PC-3 (cell line): ENCODE results near the gene PCCA. TPM values are rescaled to one million over a fixed set of nuclear protein-coding genes. Genes with fewer than 3 reads are reported as not detected.

ENCODE experiments used
- ATAC-seq: fragments of 200-7000 bp; cut with Tn5 transposase; 2 replicates; pipeline ENCODE4 v1.9.1; 2020; ENCODE audit warnings: mild to moderate bottlenecking, moderate library complexity
- BruUV-seq: library from RNA; stranded (reverse); fragments of 400-500 nt; replicated peaks from 2 replicates; lab custom pipeline; 2021; lab: Mats Ljungman, UMichigan
- CTCF ChIA-PET: fragments of 300-600 bp; sonication (Branson Sonifier 250); formaldehyde crosslinking; loops from one replicate; lab custom pipeline; 2022; ENCODE audit warnings: antibody characterized with exemption; lab: Charles Lee
- POLR2A ChIA-PET: fragments of 300-600 bp; sonication (Branson Sonifier 250); formaldehyde crosslinking; loops from one replicate; lab custom pipeline; 2022; ENCODE audit warnings: antibody characterized with exemption; ENCODE audit not compliant: unreplicated experiment; lab: Charles Lee
- DNase-seq: peaks from one replicate; pipeline ENCODE4 v3.0.0-alpha.2; 2015
- H2AFZ ChIP-seq: fragments of 300-600 bp; sonication (generic); 2 replicates; pipeline ENCODE4 v1.6.0; 2016; ENCODE audit warnings: antibody characterized with exemption, low read length
- H3F3A ChIP-seq: fragments of 300-600 bp; sonication (generic); one replicate; pipeline ENCODE4 v1.6.0; 2017; ENCODE audit warnings: antibody characterized with exemption, low read length, control low read depth, mild to moderate bottlenecking; ENCODE audit not compliant: unreplicated experiment
- H3K27ac ChIP-seq: fragments of 300-600 bp; sonication (generic); 2 replicates; pipeline ENCODE4 v1.5.1; 2016; ENCODE audit warnings: mild to moderate bottlenecking, low read length
- H3K27me3 ChIP-seq: fragments of 300-600 bp; sonication (generic); 2 replicates; pipeline ENCODE4 v1.6.1; 2016; ENCODE audit warnings: low read length, mixed read lengths
- H3K36me3 ChIP-seq: fragments of 300-600 bp; sonication (generic); 2 replicates; pipeline ENCODE4 v1.6.1; 2016; ENCODE audit warnings: low read depth, mixed run types, low read length, mixed read lengths
- H3K4me1 ChIP-seq: fragments of 300-600 bp; sonication (generic); 2 replicates; pipeline ENCODE4 v1.5.1; 2016; ENCODE audit warnings: low read length; ENCODE audit not compliant: insufficient read depth
- H3K4me2 ChIP-seq: fragments of 300-600 bp; sonication (generic); 2 replicates; pipeline ENCODE4 v1.6.0; 2016; ENCODE audit warnings: low read length
- H3K4me3 ChIP-seq: fragments of 300-600 bp; sonication (generic); 2 replicates; pipeline ENCODE4 v1.5.1; 2016; ENCODE audit warnings: mild to moderate bottlenecking, low read length, mixed read lengths
- H3K79me2 ChIP-seq: fragments of 300-600 bp; sonication (generic); 2 replicates; pipeline ENCODE4 v1.6.1; 2017; ENCODE audit warnings: low read length, mixed read lengths
- H3K9ac ChIP-seq: fragments of 300-600 bp; sonication (generic); 2 replicates; pipeline ENCODE4 v1.6.0; 2016; ENCODE audit warnings: mild to moderate bottlenecking, low read length
- H3K9me2 ChIP-seq: fragments of 300-600 bp; sonication (generic); replicated peaks from 2 replicates; pipeline ENCODE4 v1.6.1; 2016; ENCODE audit warnings: mixed run types, low read length, mixed read lengths
- H3K9me3 ChIP-seq: fragments of 300-600 bp; sonication (generic); 2 replicates; pipeline ENCODE4 v1.6.1; 2016; ENCODE audit warnings: low read length, mixed read lengths
- H4K20me1 ChIP-seq: fragments of 300-600 bp; sonication (generic); 2 replicates; pipeline ENCODE4 v1.6.1; 2016; ENCODE audit warnings: low read length, mixed read lengths
- EZH2 ChIP-seq: fragments of 300-600 bp; sonication (generic); IDR thresholded peaks from one replicate; pipeline ENCODE4 v1.6.1; 2017; ENCODE audit warnings: antibody characterized with exemption, mild to moderate bottlenecking, low read length; ENCODE audit not compliant: unreplicated experiment
- EZH2phosphoT487 ChIP-seq: fragments of 300-600 bp; sonication (generic); IDR thresholded peaks from 2 replicates; pipeline ENCODE4 v1.6.1; 2018; ENCODE audit warnings: mild to moderate bottlenecking, antibody characterized with exemption, low read length, borderline replicate concordance
- intact Hi-C: fragments of 100-400 bp; cut with micrococcal nuclease; formaldehyde crosslinking; loops from 2 replicates; pipeline ENCODE4 v1.9.0; 2023
- total RNA-seq: library from RNA; depleted of rRNA; stranded (reverse); fragments of >200 nt; gene quantifications from 2 replicates; pipeline ENCODE4 v1.2.3, GENCODE V29; 2014
- TF ChIP-seq, protein P1 (sequence below): fragments of 300-600 bp; sonication (generic); conservative IDR thresholded peaks from 2 replicates; pipeline ENCODE4 v1.5.1; 2017; ENCODE audit warnings: antibody characterized with exemption, low read depth, mild to moderate bottlenecking, low read length

PCCA gene
- total RNA-seq, 1 experiment from 2014 or later = 10.5 TPM

DNA sequence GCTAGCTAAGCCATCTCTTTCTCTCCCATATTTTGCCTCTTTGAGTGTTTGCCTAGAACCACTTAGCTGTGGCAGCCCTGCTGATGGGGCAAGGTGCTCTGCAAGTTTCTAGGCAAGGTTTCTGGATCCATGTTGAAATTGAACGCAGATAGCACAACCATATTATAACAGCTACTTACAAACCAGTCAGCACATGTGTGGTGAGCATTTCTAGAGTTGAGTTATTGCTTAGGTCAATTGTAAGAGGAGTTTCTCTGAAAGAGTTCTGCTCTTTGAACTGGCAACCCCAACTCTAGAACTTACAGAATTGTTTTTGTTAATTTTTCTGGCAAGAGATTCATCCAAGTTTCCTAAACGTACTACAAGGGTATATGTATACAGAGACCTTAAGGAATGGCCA lies 396.4 kb downstream of the PCCA start:
- TF ChIP-seq EZH2 (no peak), EZH2phosphoT487 (no peak)
- TF ChIP-seq, protein P1, sequence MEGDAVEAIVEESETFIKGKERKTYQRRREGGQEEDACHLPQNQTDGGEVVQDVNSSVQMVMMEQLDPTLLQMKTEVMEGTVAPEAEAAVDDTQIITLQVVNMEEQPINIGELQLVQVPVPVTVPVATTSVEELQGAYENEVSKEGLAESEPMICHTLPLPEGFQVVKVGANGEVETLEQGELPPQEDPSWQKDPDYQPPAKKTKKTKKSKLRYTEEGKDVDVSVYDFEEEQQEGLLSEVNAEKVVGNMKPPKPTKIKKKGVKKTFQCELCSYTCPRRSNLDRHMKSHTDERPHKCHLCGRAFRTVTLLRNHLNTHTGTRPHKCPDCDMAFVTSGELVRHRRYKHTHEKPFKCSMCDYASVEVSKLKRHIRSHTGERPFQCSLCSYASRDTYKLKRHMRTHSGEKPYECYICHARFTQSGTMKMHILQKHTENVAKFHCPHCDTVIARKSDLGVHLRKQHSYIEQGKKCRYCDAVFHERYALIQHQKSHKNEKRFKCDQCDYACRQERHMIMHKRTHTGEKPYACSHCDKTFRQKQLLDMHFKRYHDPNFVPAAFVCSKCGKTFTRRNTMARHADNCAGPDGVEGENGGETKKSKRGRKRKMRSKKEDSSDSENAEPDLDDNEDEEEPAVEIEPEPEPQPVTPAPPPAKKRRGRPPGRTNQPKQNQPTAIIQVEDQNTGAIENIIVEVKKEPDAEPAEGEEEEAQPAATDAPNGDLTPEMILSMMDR = no peak
- Histone ChIP-seq H3F3A (no peaks in the 10 kb centered on the region), H3K4me3 (no peak overlapping the region), H3K9ac (no peak overlapping the region), H3K27ac (no peak overlapping the region), H3K9me2 (no peaks in the 10 kb centered on the region), H3K9me3 (no peaks in the 10 kb centered on the region), H3K36me3 (no peaks in the 10 kb centered on the region), H3K79me2 (no peaks in the 10 kb centered on the region), H3K4me1 (no peaks in the 10 kb centered on the region), H2AFZ (no peak overlapping the region), H4K20me1 (no peaks in the 10 kb centered on the region), H3K4me2 (no peak overlapping the region), H3K27me3 (no peaks in the 10 kb centered on the region)
- no TSS peak for BruUV-seq
- ATAC-seq = no peak
- POLR2A ChIA-PET = no interaction called here
- DNase-seq = no peak
- intact Hi-C loops = no loop called here
- CTCF ChIA-PET = no interaction called here

DNA sequence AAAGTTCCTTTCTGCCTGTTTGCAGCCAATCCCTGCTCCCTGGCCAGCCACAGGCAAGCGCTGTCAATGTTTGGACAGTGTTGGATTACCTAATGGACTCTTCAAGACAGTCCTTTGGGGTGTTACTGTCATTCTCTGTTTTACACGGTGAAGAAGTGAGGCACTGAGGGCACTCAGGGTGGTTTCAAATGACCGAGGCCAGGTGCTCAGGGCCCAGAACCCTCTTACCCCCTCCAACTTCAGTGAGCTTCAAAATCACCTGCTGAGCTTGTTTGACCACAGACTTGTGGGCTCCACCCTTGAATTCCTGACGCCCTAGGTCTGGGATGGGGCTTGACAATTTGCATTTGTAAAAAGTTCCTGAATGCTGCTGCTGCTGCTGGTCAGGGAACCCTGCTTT lies 401.8 kb downstream of the PCCA start:
- no TSS peak for BruUV-seq
- no peaks in the 10 kb centered on the region for H3K36me3 ChIP-seq
- no peaks in the 10 kb centered on the region for H3K27me3 ChIP-seq
- intact Hi-C loops = no loop called here
- no peaks in the 10 kb centered on the region for H3K9me2 ChIP-seq
- no peaks in the 10 kb centered on the region for H3F3A ChIP-seq
- TF ChIP-seq EZH2phosphoT487 = no peak
- no peak for TF ChIP-seq EZH2
- TF ChIP-seq, protein P1 = no peak
- DNase-seq = no peak
- no peak overlapping the region for H3K4me3 ChIP-seq
- H3K79me2 ChIP-seq = no peaks in the 10 kb centered on the region
- no peak overlapping the region for H2AFZ ChIP-seq
- H3K27ac ChIP-seq = no peak overlapping the region
- no peak for ATAC-seq
- H3K9ac ChIP-seq = no peak overlapping the region
- CTCF ChIA-PET = no interaction called here
- no peaks in the 10 kb centered on the region for H3K4me1 ChIP-seq
- no peaks in the 10 kb centered on the region for H3K9me3 ChIP-seq
- no peak overlapping the region for H3K4me2 ChIP-seq
- no peaks in the 10 kb centered on the region for H4K20me1 ChIP-seq
- POLR2A ChIA-PET = no interaction called here

DNA sequence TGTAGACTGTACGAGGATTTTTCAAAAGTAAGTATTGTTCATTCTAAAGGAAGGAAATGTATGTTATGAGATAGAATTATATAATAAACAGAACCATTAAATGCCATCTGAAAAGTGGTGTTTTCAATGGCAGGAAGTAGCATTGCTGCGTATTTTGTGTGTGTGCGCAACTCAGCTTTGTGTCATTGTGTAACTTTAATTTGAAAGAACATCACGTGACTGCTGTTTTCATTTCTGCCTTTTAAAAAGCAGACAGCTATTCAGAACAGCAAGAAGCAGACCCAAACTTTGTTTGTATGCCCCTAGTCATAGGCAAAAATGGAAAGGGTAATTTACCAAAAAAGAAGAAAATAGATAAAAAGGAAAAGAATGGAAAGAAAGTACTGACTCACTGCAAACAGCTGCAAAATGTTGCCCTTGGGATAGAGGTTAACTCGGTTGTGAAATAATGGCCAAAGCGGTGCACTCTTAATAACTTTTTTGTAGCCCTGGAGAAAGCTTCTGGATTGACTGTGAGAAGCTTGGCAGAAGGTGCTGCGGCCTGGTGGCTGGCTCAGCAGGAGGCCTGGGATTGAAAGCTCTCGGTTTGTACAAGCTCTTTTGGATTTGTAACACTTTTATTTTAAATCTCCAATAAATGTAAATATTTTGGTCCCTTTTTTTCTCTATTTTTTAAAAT lies 402.4 kb downstream of the PCCA start:
- H3K9me3 ChIP-seq = no peaks in the 10 kb centered on the region
- H3K4me2 ChIP-seq = no peak overlapping the region
- H3K79me2 ChIP-seq = no peaks in the 10 kb centered on the region
- BruUV-seq = no TSS peak
- H2AFZ ChIP-seq = no peak overlapping the region
- TF ChIP-seq EZH2phosphoT487 = no peak
- no peak for TF ChIP-seq EZH2
- TF ChIP-seq, protein P1 = no peak
- no peak overlapping the region for H3K4me3 ChIP-seq
- no peak overlapping the region for H3K27ac ChIP-seq
- ATAC-seq = no peak
- ChIA-PET POLR2A (no interaction called here), CTCF (interaction anchor here (0.6 kb wide), 1 partner anchor 256 kb away, joined by 5 read pairs; no protein-coding TSS in a partner anchor)
- no peak for DNase-seq
- no peaks in the 10 kb centered on the region for H3K27me3 ChIP-seq
- no peaks in the 10 kb centered on the region for H4K20me1 ChIP-seq
- no peaks in the 10 kb centered on the region for H3K36me3 ChIP-seq
- no peaks in the 10 kb centered on the region for H3K9me2 ChIP-seq
- H3F3A ChIP-seq = no peaks in the 10 kb centered on the region
- intact Hi-C loops = no loop called here
- H3K4me1 ChIP-seq = no peaks in the 10 kb centered on the region
- H3K9ac ChIP-seq = no peak overlapping the region
